CD4-positive, CD25-positive, alpha-beta regulatory T cell (primary cell): ENCODE results near the gene CNTN6. TPM values are rescaled to one million over a fixed set of nuclear protein-coding genes. Genes with fewer than 3 reads are reported as not detected.

Experiments
- ATAC-seq, 2 donors: fragments of 150-1000 bp; cut with Tn5 transposase; one replicate each; pipeline ENCODE4 v1.10.0; 2021; ENCODE audit warnings: low read depth in 2 of 2, moderate number of reproducible peaks in 2 of 2, moderate library complexity in 1 of 2
- DNase-seq, 3 donors: peaks; one replicate each; pipeline versions ENCODE4 v3.0.0 to v3.0.0-alpha.2; 2012 to 2022; ENCODE audit warnings: mixed read lengths in 1 of 3
- H3K27ac ChIP-seq: one replicate; pipeline ENCODE4 v1.7.0; 2013; ENCODE audit warnings: mild to moderate bottlenecking, low read length; ENCODE audit not compliant: insufficient read depth, poor library complexity, severe bottlenecking
- H3K27me3 ChIP-seq: one replicate; pipeline ENCODE4 v1.7.0; 2013; ENCODE audit warnings: low read length; ENCODE audit not compliant: control insufficient read depth, insufficient read depth
- H3K36me3 ChIP-seq: one replicate; pipeline ENCODE4 v1.7.0; 2013; ENCODE audit warnings: mild to moderate bottlenecking, low read length, moderate library complexity; ENCODE audit not compliant: control insufficient read depth, insufficient read depth
- H3K4me1 ChIP-seq: 2 replicates; pipeline ENCODE4 v1.7.0; 2013; ENCODE audit warnings: mild to moderate bottlenecking, low read length; ENCODE audit not compliant: insufficient read depth, control insufficient read depth, poor library complexity, severe bottlenecking
- H3K4me3 ChIP-seq: one replicate; pipeline ENCODE4 v1.7.0; 2013; ENCODE audit warnings: low read depth, mild to moderate bottlenecking, low read length, moderate library complexity
- H3K9me3 ChIP-seq, 2 experiments: 1 replicate in 1 of 2; 2 replicates in 1 of 2; pipeline ENCODE4 v1.7.0; 2013; ENCODE audit warnings: low read length in 2 of 2, mild to moderate bottlenecking in 1 of 2, moderate library complexity in 1 of 2; ENCODE audit not compliant: control insufficient read depth in 2 of 2
- H3K27ac Mint-ChIP-seq, 3 donors: one replicate each; pipeline ENCODE4 v1.8.0; 2020 to 2022; ENCODE audit warnings: mild to moderate bottlenecking in 3 of 3, mixed read lengths in 3 of 3, moderate library complexity in 2 of 3
- H3K27me3 Mint-ChIP-seq: one replicate; pipeline ENCODE4 v1.8.0; 2022; ENCODE audit warnings: mild to moderate bottlenecking, mixed read lengths
- H3K36me3 Mint-ChIP-seq: one replicate; pipeline ENCODE4 v1.8.0; 2020; ENCODE audit warnings: mixed read lengths
- H3K4me1 Mint-ChIP-seq, 4 donors: one replicate each; pipeline ENCODE4 v1.8.0; 2020 to 2022; ENCODE audit warnings: mixed read lengths in 4 of 4, mild to moderate bottlenecking in 1 of 4
- H3K4me3 Mint-ChIP-seq, 4 donors: one replicate each; pipeline ENCODE4 v1.8.0; 2020 to 2022; ENCODE audit warnings: mild to moderate bottlenecking in 4 of 4, mixed read lengths in 4 of 4, moderate library complexity in 3 of 4
- H3K9me3 Mint-ChIP-seq, 7 donors: one replicate each; pipeline ENCODE4 v1.8.0; 2020 to 2022; ENCODE audit warnings: mixed read lengths in 7 of 7, mild to moderate bottlenecking in 3 of 7, moderate library complexity in 2 of 7
- polyA plus RNA-seq, 4 donors: library from polyadenylated mRNA; unstranded; fragments of 300-500 nt; fragmentation: Illumina TruSeq; gene quantifications; one replicate each; pipeline ENCODE4 v1.2.3, GENCODE V29; 2021
- total RNA-seq: library from RNA; stranded (reverse); gene quantifications from one replicate; pipeline ENCODE4 v1.2.3, GENCODE V29; 2022

The CNTN6 gene
- total and polyA plus RNA-seq, 5 donors from 2014 or later: not detected

DNA sequence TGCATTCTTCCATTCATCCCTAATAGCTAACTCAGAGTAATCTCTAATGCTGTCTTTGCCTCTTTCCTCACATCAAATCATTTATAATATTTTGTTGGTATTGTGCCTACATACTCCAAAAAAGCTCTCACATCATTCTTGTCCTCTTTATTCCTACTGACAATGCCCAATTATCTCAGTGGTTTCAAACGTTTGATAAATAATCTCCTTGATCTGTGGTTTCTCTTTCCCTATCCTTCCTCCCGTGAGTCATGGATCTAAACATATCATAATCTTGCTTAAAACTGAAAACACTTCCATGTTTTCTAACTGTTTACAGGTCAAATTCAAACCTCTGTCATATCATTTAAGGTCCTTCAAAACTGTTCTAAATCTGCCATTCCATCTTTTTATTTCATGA, 115.1 kb downstream of the CNTN6 start:
- no peak overlapping the region for H3K27ac Mint-ChIP-seq
- Histone ChIP-seq H3K27me3 (no peaks in the 10 kb centered on the region), H3K27ac (no peak overlapping the region), H3K4me1 (no peaks in the 10 kb centered on the region), H3K36me3 (no peaks in the 10 kb centered on the region), H3K4me3 (no peak overlapping the region), H3K9me3 (no peaks in the 10 kb centered on the region)
- no peaks in the 10 kb centered on the region for H3K4me1 Mint-ChIP-seq
- H3K36me3 Mint-ChIP-seq: no peaks in the 10 kb centered on the region
- no peak for ATAC-seq
- no peak for DNase-seq
- H3K27me3 Mint-ChIP-seq: no peaks in the 10 kb centered on the region
- H3K4me3 Mint-ChIP-seq: no peak overlapping the region
- H3K9me3 Mint-ChIP-seq: peaks cover 0 to 6% (median 2%) of the 10 kb centered on the region in 7 donors

DNA sequence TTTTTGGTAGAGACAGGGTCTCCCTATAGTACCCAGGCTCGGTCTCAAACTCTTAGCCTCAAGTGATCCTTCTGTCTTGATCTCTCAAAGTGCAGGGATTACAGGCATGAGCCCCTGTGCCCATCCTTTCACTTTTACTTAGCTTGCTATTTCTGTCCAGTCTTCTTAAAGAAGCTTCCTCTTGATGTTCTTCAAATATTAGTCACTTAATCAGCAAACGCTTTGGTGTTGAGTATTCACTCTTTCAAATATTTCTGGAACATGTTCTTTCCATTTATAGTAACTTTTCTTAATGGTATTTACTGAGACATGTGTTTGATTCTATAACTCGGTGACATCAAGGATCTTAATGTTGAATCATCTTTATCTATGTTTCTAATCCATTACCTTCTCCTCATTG, 122.1 kb downstream of the CNTN6 start:
- H3K36me3 ChIP-seq: no peaks in the 10 kb centered on the region
- H3K27ac Mint-ChIP-seq: no peak overlapping the region
- H3K9me3 ChIP-seq: peaks cover 0 to 8% of the 10 kb centered on the region in 2 experiments
- H3K4me1 Mint-ChIP-seq: no peaks in the 10 kb centered on the region
- DNase-seq (no peak), ATAC-seq (no peak)
- H3K9me3 Mint-ChIP-seq: peaks cover 0 to 13% (median 6%) of the 10 kb centered on the region in 7 donors
- no peaks in the 10 kb centered on the region for H3K27me3 Mint-ChIP-seq
- H3K4me3 Mint-ChIP-seq: no peak overlapping the region
- no peak overlapping the region for H3K27ac ChIP-seq
- H3K27me3 ChIP-seq: no peaks in the 10 kb centered on the region
- no peak overlapping the region for H3K4me3 ChIP-seq
- H3K36me3 Mint-ChIP-seq: no peaks in the 10 kb centered on the region
- no peaks in the 10 kb centered on the region for H3K4me1 ChIP-seq

DNA sequence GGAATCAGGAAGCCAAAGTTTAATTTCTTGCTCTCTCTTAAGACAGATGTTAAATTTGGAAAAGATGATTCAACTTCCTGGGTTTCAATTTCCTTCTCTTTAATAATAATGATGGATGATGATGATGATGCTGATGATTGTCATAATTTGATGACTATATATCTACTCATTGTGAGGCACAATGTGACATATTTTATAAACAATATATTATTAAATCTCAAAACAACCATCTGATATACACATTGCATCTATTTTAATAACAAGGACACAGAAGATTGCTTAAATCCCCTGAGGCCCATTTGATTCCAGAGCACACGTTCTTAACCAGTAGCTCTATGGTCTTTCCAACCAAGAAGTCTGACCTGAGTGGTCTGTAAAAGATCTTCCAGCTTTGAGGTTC, 124.0 kb downstream of the CNTN6 start:
- no peak overlapping the region for H3K4me3 Mint-ChIP-seq
- Histone ChIP-seq H3K27me3 (no peaks in the 10 kb centered on the region), H3K9me3 (peaks cover 0 to 8% of the 10 kb centered on the region in 2 experiments), H3K36me3 (no peaks in the 10 kb centered on the region), H3K4me3 (no peak overlapping the region), H3K4me1 (no peaks in the 10 kb centered on the region), H3K27ac (no peak overlapping the region)
- ATAC-seq (no peak), DNase-seq (no peak)
- H3K27ac Mint-ChIP-seq: no peak overlapping the region
- H3K27me3 Mint-ChIP-seq: no peaks in the 10 kb centered on the region
- no peaks in the 10 kb centered on the region for H3K4me1 Mint-ChIP-seq
- H3K9me3 Mint-ChIP-seq: peaks cover 4 to 13% (median 8%) of the 10 kb centered on the region in 7 donors
- H3K36me3 Mint-ChIP-seq: no peaks in the 10 kb centered on the region

DNA sequence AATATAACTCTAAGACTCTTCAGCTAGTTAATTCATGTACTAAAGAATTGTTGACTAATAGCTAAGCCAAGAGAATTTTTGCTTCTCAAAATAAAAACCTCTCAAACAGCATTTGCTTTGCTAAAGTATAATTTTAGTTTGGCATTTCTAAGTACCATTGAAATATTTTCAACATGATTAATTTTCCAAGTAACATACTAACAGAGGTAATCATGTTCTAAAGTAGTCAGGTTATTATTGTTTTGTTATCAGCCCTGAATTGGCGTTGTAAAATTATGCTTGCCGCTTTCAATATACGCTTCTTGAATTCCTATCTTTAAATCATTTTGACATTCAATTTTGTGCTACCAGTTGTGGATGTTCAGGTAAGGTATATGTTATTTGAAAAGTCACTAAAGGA, 134.3 kb downstream of the CNTN6 start:
- Mint-ChIP-seq H3K36me3 (no peaks in the 10 kb centered on the region), H3K27me3 (no peaks in the 10 kb centered on the region), H3K4me3 (no peak overlapping the region), H3K9me3 (peaks cover 0 to 26% (median 6%) of the 10 kb centered on the region in 7 donors), H3K27ac (no peak overlapping the region), H3K4me1 (no peaks in the 10 kb centered on the region)
- ATAC-seq (no peak), DNase-seq (no peak)
- Histone ChIP-seq H3K27me3 (no peaks in the 10 kb centered on the region), H3K4me3 (no peak overlapping the region), H3K4me1 (no peaks in the 10 kb centered on the region), H3K27ac (no peak overlapping the region), H3K9me3 (peaks cover 3 to 8% of the 10 kb centered on the region in 2 experiments), H3K36me3 (no peaks in the 10 kb centered on the region)

DNA sequence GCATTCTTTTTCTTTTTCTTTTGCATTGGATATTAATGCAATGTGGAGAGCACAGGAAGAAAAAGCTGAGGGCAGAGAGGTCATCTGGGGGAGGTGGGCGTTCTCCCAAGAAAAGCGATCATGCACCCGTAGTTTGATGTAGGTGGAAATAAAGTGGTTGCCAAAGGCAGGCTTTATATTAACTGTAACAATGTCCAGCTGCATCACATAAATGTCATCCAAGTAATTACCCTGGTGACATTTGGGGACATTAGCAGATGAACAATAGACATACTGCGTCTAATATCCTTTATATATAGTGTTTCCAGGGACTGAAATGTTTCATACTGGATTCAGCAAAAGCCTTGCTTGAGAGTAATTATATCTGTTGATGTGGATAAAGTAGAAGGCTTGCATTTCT, 135.5 kb downstream of the CNTN6 start:
- Mint-ChIP-seq H3K4me1 (no peaks in the 10 kb centered on the region), H3K36me3 (no peaks in the 10 kb centered on the region), H3K27me3 (no peaks in the 10 kb centered on the region), H3K9me3 (peaks cover 0 to 26% (median 8%) of the 10 kb centered on the region in 7 donors), H3K27ac (no peak overlapping the region), H3K4me3 (no peak overlapping the region)
- no peaks in the 10 kb centered on the region for H3K4me1 ChIP-seq
- H3K4me3 ChIP-seq: no peak overlapping the region
- H3K27ac ChIP-seq: no peak overlapping the region
- H3K9me3 ChIP-seq: peaks cover 3 to 13% of the 10 kb centered on the region in 2 experiments
- DNase-seq (no peak), ATAC-seq (no peak)
- H3K27me3 ChIP-seq: no peaks in the 10 kb centered on the region
- H3K36me3 ChIP-seq: no peaks in the 10 kb centered on the region

DNA sequence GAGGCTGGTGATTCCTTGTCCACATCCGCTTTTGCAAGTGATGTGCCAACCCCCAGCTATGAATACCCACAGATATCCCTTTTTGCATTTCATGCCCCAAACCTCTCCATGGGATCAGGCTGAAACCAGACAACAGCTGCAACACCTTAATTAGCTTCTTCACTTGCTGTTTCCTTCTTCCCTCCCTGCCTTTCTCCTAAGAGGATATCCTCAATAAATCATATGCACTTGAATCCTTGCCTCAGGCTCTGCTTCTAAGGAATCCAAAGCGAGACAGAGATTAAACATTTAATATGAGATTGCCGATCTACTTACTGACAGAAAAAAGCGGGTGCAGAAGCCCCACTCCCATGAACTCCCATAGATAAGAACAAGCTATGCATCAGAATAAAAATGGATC, 138.1 kb downstream of the CNTN6 start:
- ATAC-seq (no peak), DNase-seq (no peak)
- Histone ChIP-seq H3K4me1 (no peaks in the 10 kb centered on the region), H3K9me3 (peaks cover 3 to 4% of the 10 kb centered on the region in 2 experiments), H3K36me3 (no peaks in the 10 kb centered on the region), H3K27ac (no peak overlapping the region), H3K4me3 (no peak overlapping the region), H3K27me3 (no peaks in the 10 kb centered on the region)
- Mint-ChIP-seq H3K9me3 (peaks cover 0 to 18% (median 9%) of the 10 kb centered on the region in 7 donors), H3K4me1 (no peaks in the 10 kb centered on the region), H3K27me3 (no peaks in the 10 kb centered on the region), H3K36me3 (no peaks in the 10 kb centered on the region), H3K27ac (no peak overlapping the region), H3K4me3 (no peak overlapping the region)

DNA sequence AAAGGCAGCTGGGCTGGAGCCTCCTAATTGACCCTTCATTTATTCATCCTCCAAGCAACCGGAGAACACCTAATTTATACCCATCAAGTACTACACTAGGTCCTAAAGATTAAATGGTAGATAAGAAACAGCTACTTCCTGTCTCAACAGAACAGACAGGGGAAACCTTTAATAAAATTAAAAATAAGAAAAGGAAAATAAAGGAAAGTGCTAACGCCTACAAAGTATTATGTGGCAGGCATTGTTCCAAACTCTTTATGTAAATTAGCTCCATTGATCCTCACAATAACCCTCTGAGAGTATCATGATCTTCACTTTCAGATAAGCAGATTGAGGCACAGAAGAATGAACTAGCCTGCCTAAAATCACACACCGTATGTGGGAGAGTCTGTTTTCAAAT, 139.5 kb downstream of the CNTN6 start:
- H3K9me3 Mint-ChIP-seq: peaks cover 0 to 24% (median 11%) of the 10 kb centered on the region in 7 donors
- Histone ChIP-seq H3K36me3 (no peaks in the 10 kb centered on the region), H3K4me3 (no peak overlapping the region), H3K9me3 (peaks cover 5 to 11% of the 10 kb centered on the region in 2 experiments), H3K27me3 (no peaks in the 10 kb centered on the region), H3K27ac (no peak overlapping the region), H3K4me1 (no peaks in the 10 kb centered on the region)
- no peak for DNase-seq
- no peak overlapping the region for H3K4me3 Mint-ChIP-seq
- no peaks in the 10 kb centered on the region for H3K27me3 Mint-ChIP-seq
- H3K4me1 Mint-ChIP-seq: no peaks in the 10 kb centered on the region
- no peak for ATAC-seq
- no peaks in the 10 kb centered on the region for H3K36me3 Mint-ChIP-seq
- H3K27ac Mint-ChIP-seq: no peak overlapping the region

DNA sequence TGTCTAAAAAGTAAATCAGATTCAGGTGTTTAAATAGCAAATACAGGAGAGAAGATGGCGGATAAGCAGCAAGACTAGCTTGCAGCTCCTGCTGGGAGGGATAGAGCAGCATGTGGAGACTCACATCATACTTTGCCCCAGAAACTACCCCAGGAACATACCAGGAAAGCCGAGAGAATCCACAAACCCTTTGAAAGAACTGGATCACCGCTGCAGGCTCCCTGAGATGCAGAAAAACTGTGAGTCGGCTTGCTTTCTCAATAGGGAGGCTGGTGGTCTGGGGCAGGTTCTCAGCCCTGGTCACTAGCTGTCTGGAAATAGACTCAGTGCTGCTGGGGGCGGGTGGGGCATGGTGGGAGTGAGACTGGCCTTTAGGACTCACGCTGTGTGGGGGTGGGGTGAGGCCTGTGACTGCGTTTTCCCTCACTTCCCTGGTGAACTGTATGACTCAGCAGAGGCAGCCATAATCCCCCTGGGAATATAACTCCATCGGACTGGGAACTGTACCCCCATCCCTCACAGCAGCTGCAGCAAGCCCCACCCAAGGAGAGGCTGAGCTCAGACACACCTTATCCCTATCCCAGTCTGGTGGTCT, 142.8 kb downstream of the CNTN6 start:
- no peaks in the 10 kb centered on the region for H3K27me3 Mint-ChIP-seq
- Histone ChIP-seq H3K9me3 (peaks cover 2 to 11% of the 10 kb centered on the region in 2 experiments), H3K36me3 (no peaks in the 10 kb centered on the region), H3K27me3 (no peaks in the 10 kb centered on the region), H3K4me1 (no peaks in the 10 kb centered on the region), H3K4me3 (no peak overlapping the region), H3K27ac (no peak overlapping the region)
- ATAC-seq (no peak), DNase-seq (no peak)
- H3K4me1 Mint-ChIP-seq: no peaks in the 10 kb centered on the region
- no peaks in the 10 kb centered on the region for H3K36me3 Mint-ChIP-seq
- no peak overlapping the region for H3K4me3 Mint-ChIP-seq
- no peak overlapping the region for H3K27ac Mint-ChIP-seq
- H3K9me3 Mint-ChIP-seq: peaks cover 0 to 25% (median 17%) of the 10 kb centered on the region in 7 donors
